ENCODE measurements around the gene MAN2C1. TPM values are rescaled to one million over a fixed set of nuclear protein-coding genes. Genes with fewer than 3 reads are reported as not detected.
A peak's percentile ranks its signal among the peaks of the same experiment; 100 is the strongest.

The MAN2C1 gene
- total RNA-seq, 2 donors from 2014 or later, result 150 to 224 TPM

DNA sequence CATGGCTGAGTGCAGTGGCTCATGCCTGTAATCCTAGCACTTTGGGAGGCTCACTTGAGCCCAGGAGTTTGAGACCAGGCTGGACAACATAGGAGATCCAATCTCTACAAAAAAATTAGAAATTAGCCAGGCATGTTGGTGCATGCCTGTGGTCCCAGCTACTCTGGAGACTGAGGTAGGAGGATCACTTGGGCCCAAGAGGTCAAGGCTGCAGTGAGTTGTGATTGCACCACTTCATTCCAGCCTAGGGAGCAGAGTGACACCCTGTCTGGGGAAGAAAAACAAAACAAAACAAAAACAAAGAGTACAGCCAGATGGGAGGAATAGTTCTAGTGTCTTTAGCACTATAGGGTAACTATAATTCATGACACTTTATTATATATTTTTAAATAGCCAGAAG, 58.7 kb downstream of the MAN2C1 start:
- H3K27ac ChIP-seq (ENCODE audit: low read depth, low read length), result no peak overlapping the region
- H3K9me3 Mint-ChIP-seq, result no peaks in the 10 kb centered on the region
- H3K9ac ChIP-seq (ENCODE audit: extremely low read depth, low read length, poor library complexity, severe bottlenecking), result no peak overlapping the region
- H3K36me3 ChIP-seq (ENCODE audit: control insufficient read depth, insufficient read depth, low read length), result no peaks in the 10 kb centered on the region
- no peak overlapping the region for H3K4me3 ChIP-seq (ENCODE audit: low read length)
- no peaks in the 10 kb centered on the region for H3K4me1 ChIP-seq (ENCODE audit: control insufficient read depth, insufficient read depth, low read length)
- H3K27me3 Mint-ChIP-seq (ENCODE audit: insufficient read depth), result peaks cover 14% of the 10 kb centered on the region
- peak; percentile 2 for DNase-seq
- H3K36me3 Mint-ChIP-seq (ENCODE audit: low read depth), result no peaks in the 10 kb centered on the region
- H3K27me3 ChIP-seq (ENCODE audit: control insufficient read depth, insufficient read depth, low read length, poor library complexity, severe bottlenecking), result no peaks in the 10 kb centered on the region
- no peak overlapping the region for H3K27ac Mint-ChIP-seq
- H3K9me3 ChIP-seq (ENCODE audit: control insufficient read depth, low read length), result no peaks in the 10 kb centered on the region
- no peaks in the 10 kb centered on the region for H3K4me1 Mint-ChIP-seq
- H3K4me3 Mint-ChIP-seq, result no peak overlapping the region
- TF ChIP-seq, protein P1, sequence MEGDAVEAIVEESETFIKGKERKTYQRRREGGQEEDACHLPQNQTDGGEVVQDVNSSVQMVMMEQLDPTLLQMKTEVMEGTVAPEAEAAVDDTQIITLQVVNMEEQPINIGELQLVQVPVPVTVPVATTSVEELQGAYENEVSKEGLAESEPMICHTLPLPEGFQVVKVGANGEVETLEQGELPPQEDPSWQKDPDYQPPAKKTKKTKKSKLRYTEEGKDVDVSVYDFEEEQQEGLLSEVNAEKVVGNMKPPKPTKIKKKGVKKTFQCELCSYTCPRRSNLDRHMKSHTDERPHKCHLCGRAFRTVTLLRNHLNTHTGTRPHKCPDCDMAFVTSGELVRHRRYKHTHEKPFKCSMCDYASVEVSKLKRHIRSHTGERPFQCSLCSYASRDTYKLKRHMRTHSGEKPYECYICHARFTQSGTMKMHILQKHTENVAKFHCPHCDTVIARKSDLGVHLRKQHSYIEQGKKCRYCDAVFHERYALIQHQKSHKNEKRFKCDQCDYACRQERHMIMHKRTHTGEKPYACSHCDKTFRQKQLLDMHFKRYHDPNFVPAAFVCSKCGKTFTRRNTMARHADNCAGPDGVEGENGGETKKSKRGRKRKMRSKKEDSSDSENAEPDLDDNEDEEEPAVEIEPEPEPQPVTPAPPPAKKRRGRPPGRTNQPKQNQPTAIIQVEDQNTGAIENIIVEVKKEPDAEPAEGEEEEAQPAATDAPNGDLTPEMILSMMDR (conservative IDR thresholded peaks at IDR 0.05), result no peak

DNA sequence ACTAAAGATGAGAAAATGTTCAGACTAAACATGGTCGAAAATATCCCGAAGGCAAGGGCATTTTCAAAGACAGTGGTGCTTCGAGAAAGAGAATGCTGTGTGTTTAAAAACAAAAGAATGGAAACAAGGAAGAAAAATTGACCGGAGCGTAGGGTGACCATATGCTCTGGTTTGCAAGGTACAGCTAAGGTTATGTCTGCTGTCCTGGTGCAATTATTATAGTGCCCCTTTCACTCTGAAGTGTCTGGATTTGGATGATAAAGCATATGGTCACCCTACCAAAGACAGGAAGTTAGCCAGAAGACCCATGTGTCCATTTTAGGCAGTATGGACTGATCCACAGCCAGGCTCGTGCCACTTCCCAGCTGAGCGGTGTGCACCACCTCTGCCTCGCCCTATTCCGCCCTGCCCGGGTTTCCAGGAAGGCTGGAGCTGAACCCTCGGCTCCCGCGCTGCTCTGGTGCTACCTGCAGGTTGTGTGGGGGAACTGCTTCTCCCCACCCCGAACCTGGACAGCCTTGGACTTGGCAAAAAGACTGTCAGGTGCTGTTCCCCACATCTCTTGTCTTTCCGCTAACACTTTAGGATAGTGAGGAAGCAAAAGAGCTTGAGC, 60.5 kb downstream of the MAN2C1 start:
- TF ChIP-seq, protein P1 (conservative IDR thresholded peaks at IDR 0.05), result peak; percentile 84
- H3K4me1 Mint-ChIP-seq, result no peaks in the 10 kb centered on the region
- no peaks in the 10 kb centered on the region for H3K4me1 ChIP-seq (ENCODE audit: control insufficient read depth, insufficient read depth, low read length)
- no peak overlapping the region for H3K27ac ChIP-seq (ENCODE audit: low read depth, low read length)
- no peak overlapping the region for H3K27ac Mint-ChIP-seq
- no peaks in the 10 kb centered on the region for H3K9me3 Mint-ChIP-seq
- H3K36me3 ChIP-seq (ENCODE audit: control insufficient read depth, insufficient read depth, low read length), result no peaks in the 10 kb centered on the region
- no peak overlapping the region for H3K4me3 Mint-ChIP-seq
- 50 to 67% methylated on average over 8 to 15 of the region's 15 CpGs for WGBS, 2 experiments (ENCODE audit: insufficient coverage in 1 of 2, insufficient read length in 1 of 2)
- H3K9ac ChIP-seq (ENCODE audit: extremely low read depth, low read length, poor library complexity, severe bottlenecking), result no peak overlapping the region
- H3K9me3 ChIP-seq (ENCODE audit: control insufficient read depth, low read length), result no peaks in the 10 kb centered on the region
- DNase-seq, result peak; percentile 95
- H3K36me3 Mint-ChIP-seq (ENCODE audit: low read depth), result no peaks in the 10 kb centered on the region
- H3K27me3 ChIP-seq (ENCODE audit: control insufficient read depth, insufficient read depth, low read length, poor library complexity, severe bottlenecking), result no peaks in the 10 kb centered on the region
- H3K4me3 ChIP-seq (ENCODE audit: low read length), result no peak overlapping the region
- peaks cover 9% of the 10 kb centered on the region for H3K27me3 Mint-ChIP-seq (ENCODE audit: insufficient read depth)

- H3K4me3 ChIP-seq (ENCODE audit: low read length), result no peak overlapping the region
- no peak overlapping the region for H3K4me3 Mint-ChIP-seq
- peaks cover 8% of the 10 kb centered on the region for H3K27me3 Mint-ChIP-seq (ENCODE audit: insufficient read depth)
- peak; percentile 7 for DNase-seq
- no peaks in the 10 kb centered on the region for H3K36me3 ChIP-seq (ENCODE audit: control insufficient read depth, insufficient read depth, low read length)
- no peaks in the 10 kb centered on the region for H3K27me3 ChIP-seq (ENCODE audit: control insufficient read depth, insufficient read depth, low read length, poor library complexity, severe bottlenecking)
- no peaks in the 10 kb centered on the region for H3K9me3 Mint-ChIP-seq
- H3K9me3 ChIP-seq (ENCODE audit: control insufficient read depth, low read length), result no peaks in the 10 kb centered on the region
- H3K9ac ChIP-seq (ENCODE audit: extremely low read depth, low read length, poor library complexity, severe bottlenecking), result no peak overlapping the region
- no peak overlapping the region for H3K27ac ChIP-seq (ENCODE audit: low read depth, low read length)
- H3K4me1 Mint-ChIP-seq, result no peaks in the 10 kb centered on the region
- H3K36me3 Mint-ChIP-seq (ENCODE audit: low read depth), result no peaks in the 10 kb centered on the region
- H3K27ac Mint-ChIP-seq, result no peak overlapping the region
- 71 to 75% methylated on average over 2 to 3 of the region's 3 CpGs for whole genome bisulfite sequencing, 2 experiments (ENCODE audit: insufficient coverage in 1 of 2, insufficient read length in 1 of 2)
- no peaks in the 10 kb centered on the region for H3K4me1 ChIP-seq (ENCODE audit: control insufficient read depth, insufficient read depth, low read length)
- TF ChIP-seq, protein P1 (conservative IDR thresholded peaks at IDR 0.05), result no peak
These were observed 62.2 kb downstream of the MAN2C1 start for GRCh38 chr15:75306188-75306587.

Small RNA genes lying within 50 kb of the gene (microRNA-seq; reads per million reads assigned to microRNA genes)
- gene MIR631 (ENCODE audit: borderline microRNAs expressed), result not detected

Other genes starting within 250 kb of the MAN2C1 start
- gene C15orf39, start 166.7 kb downstream of the MAN2C1 start, total RNA-seq, result 10 to 100 TPM; 19.0 to 22.2 TPM
- gene GOLGA6C, start 110.3 kb downstream of the MAN2C1 start, total RNA-seq, result not detected
- under 1 TPM; 0.11 to 0.24 TPM for gene GOLGA6D, start 85.8 kb downstream of the MAN2C1 start, total RNA-seq
- 100 to 1,000 TPM; 153 to 156 TPM for gene COMMD4, start 32.5 kb downstream of the MAN2C1 start, total RNA-seq
- 10 to 100 TPM; 20.2 to 25.7 TPM for gene NEIL1, start 21.6 kb downstream of the MAN2C1 start, total RNA-seq
- gene SIN3A, start 83.1 kb upstream of the MAN2C1 start, total RNA-seq, result 100 to 1,000 TPM; 119 to 123 TPM
- gene PTPN9, start 210.7 kb upstream of the MAN2C1 start, total RNA-seq, result 10 to 100 TPM; 49.1 to 53.5 TPM